Measurements from ENCODE around the gene ZRANB1. TPM values are rescaled to one million over a fixed set of nuclear protein-coding genes. Genes with fewer than 3 reads are reported as not detected.

Gene ZRANB1
- total and polyA plus RNA-seq, 2 experiments from 2014 or later, result 6.6 to 21.9 TPM

DNA sequence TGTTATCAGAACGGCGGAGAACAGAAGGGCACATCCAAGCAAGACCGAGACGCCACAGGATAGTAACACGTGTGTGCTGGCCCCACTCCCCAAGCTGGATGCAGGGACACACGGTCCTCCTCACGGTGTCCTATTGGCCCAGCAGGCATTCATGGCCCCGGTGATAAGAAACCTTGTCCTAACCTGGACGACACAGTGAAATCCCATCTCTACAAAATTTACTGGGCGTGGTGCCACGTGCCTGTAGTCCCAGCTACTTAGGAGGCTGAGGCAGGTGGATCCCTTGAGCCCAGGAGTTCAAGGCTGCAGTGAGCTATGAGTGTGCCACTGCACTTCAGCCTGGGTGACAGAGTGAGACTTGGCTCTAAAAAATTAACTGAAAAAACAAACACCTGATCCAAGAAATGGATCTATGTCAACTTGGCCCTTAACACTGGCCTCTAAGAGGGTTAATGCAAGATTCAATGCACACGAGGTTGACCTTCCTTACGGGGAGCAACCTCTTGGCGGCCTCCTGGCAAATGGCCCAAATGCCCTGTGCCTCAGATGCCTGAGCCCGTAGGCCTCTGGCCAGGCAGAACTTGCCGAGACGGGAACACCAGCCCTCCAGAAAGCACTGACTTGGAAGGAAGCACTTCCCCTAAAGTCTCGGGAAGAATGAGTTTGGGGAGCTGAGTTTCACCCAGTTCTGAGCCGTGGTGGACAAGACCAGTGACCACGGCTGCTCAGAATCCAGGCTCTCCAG lies 72.3 kb downstream of the ZRANB1 start:
- Histone ChIP-seq H3K4me2 (ENCODE audit: unreplicated experiment) (no peak overlapping the region), H3K4me1 (ENCODE audit: insufficient read depth) (no peaks in the 10 kb centered on the region), H3K4me3 (no peak overlapping the region), H3K27me3 (replicated peaks; ENCODE audit: insufficient read depth) (no peaks in the 10 kb centered on the region), H3K9ac (no peak overlapping the region), H3F3A (ENCODE audit: insufficient read depth) (no peaks in the 10 kb centered on the region), H3K36me3 (ENCODE audit: low read depth) (0 out of 2 replicates have a peak, but pooled peaks cover 4% of the 10 kb centered on the region), H3K9me2 (ENCODE audit: insufficient read depth) (no peaks in the 10 kb centered on the region), H3K9me3 (ENCODE audit: low read depth) (no peaks in the 10 kb centered on the region), H3K27ac (no peak overlapping the region), H3K79me2 (ENCODE audit: insufficient read depth) (peaks cover 99% of the 10 kb centered on the region), H4K20me1 (ENCODE audit: insufficient read depth) (peaks cover 3% of the 10 kb centered on the region; the same call in 1 of the 2 replicates), H2AFZ (no peak overlapping the region)
- in situ Hi-C loops (cut with MboI), result no loop called here
- DNase-seq, result no peak
- no peak for TF ChIP-seq EZH2phosphoT487 (IDR thresholded peaks at IDR 0.05; ENCODE audit: insufficient read depth, low read depth)
- no peak for TF ChIP-seq EZH2 (IDR thresholded peaks at IDR 0.05; ENCODE audit: insufficient read depth, poor library complexity, severe bottlenecking)
- 82 to 84% methylated on average over 20 of the region's 20 CpGs for WGBS, 2 experiments (ENCODE audit: low coverage in 1 of 2, low lambda C conversion rate in 2 of 2, missing lambda C conversion rate in 2 of 2)

DNA sequence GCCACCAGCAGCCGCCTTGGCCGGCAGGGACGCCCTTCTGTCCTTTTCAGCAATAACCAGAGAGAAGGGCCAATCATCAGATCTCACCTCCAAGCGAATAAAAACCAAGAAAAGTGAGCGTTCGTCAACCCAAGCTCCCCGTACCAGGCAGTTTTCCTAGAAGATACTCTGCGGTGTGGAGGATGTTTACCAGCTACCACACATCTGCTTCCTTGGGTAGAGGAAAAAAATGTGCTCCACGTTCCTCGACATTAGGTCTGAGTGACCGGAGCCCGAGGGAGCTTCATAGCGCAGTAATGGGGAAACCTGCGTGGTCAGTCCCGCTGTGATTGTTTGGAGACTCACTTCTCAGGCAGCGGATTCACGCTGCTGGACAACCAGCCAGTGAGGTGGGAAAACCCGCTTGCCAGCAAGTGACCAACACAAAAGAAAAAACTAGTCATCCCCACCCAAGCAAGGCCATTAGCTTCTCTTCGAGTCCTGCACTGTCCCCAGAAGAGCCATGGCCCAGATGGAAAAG lies 73.0 kb downstream of the ZRANB1 start:
- Histone ChIP-seq H3K9ac (no peak overlapping the region), H4K20me1 (ENCODE audit: insufficient read depth) (peaks cover 4% of the 10 kb centered on the region; the same call in 1 of the 2 replicates), H3K79me2 (ENCODE audit: insufficient read depth) (peaks cover 99% of the 10 kb centered on the region), H3K9me3 (ENCODE audit: low read depth) (no peaks in the 10 kb centered on the region), H3K9me2 (ENCODE audit: insufficient read depth) (no peaks in the 10 kb centered on the region), H3K27ac (no peak overlapping the region), H3F3A (ENCODE audit: insufficient read depth) (no peaks in the 10 kb centered on the region), H3K27me3 (replicated peaks; ENCODE audit: insufficient read depth) (no peaks in the 10 kb centered on the region), H2AFZ (no peak overlapping the region), H3K4me1 (ENCODE audit: insufficient read depth) (no peaks in the 10 kb centered on the region), H3K4me3 (no peak overlapping the region), H3K4me2 (ENCODE audit: unreplicated experiment) (no peak overlapping the region), H3K36me3 (ENCODE audit: low read depth) (0 out of 2 replicates have a peak, but pooled peaks cover 4% of the 10 kb centered on the region)
- TF ChIP-seq EZH2 (IDR thresholded peaks at IDR 0.05; ENCODE audit: insufficient read depth, poor library complexity, severe bottlenecking), result no peak
- TF ChIP-seq EZH2phosphoT487 (IDR thresholded peaks at IDR 0.05; ENCODE audit: insufficient read depth, low read depth), result no peak
- 94% methylated on average over 19 of the region's 19 CpGs for WGBS, 2 experiments (ENCODE audit: low coverage in 1 of 2, low lambda C conversion rate in 2 of 2, missing lambda C conversion rate in 2 of 2)
- in situ Hi-C loops (cut with MboI), result no loop called here
- no peak for DNase-seq

DNA sequence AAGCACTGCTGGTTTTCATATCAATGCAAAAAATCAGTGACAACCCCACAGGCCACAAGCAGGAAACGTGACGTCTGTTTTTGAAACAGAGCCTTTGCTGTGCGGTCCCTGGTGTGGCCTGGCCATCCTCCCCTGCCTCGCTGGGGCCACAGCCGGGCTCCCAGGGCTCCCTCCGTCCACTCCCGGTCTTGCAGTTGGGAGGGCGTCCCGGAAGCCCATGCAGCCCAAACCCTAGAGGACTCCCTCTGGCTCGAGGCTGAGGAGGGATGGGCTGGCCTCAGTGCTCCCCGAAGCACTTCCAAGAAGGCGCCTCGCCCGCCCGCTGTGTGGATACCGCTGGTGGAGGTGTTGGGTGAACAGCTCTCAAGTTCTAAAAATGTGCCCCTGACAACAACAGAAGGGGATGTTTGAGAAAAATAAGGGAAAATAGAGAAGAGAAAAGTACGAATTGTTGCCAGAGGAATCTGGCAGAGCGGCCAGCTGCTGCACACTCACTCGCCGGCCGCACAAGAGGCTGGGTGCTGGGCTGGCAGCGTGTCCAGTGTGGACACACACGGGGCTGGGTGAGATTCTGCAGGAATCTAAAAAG lies 73.5 kb downstream of the ZRANB1 start:
- Histone ChIP-seq H2AFZ (no peak overlapping the region), H3K4me1 (ENCODE audit: insufficient read depth) (no peaks in the 10 kb centered on the region), H3K4me3 (no peak overlapping the region), H4K20me1 (ENCODE audit: insufficient read depth) (peaks cover 7% of the 10 kb centered on the region; the same call in 1 of the 2 replicates), H3K27me3 (replicated peaks; ENCODE audit: insufficient read depth) (no peaks in the 10 kb centered on the region), H3K9me2 (ENCODE audit: insufficient read depth) (no peaks in the 10 kb centered on the region), H3K9me3 (ENCODE audit: low read depth) (no peaks in the 10 kb centered on the region), H3K79me2 (ENCODE audit: insufficient read depth) (peaks cover 100% of the 10 kb centered on the region), H3K27ac (no peak overlapping the region), H3K4me2 (ENCODE audit: unreplicated experiment) (no peak overlapping the region), H3F3A (ENCODE audit: insufficient read depth) (no peaks in the 10 kb centered on the region), H3K9ac (no peak overlapping the region), H3K36me3 (ENCODE audit: low read depth) (0 out of 2 replicates have a peak, but pooled peaks cover 4% of the 10 kb centered on the region)
- WGBS, 2 experiments (ENCODE audit: low coverage in 1 of 2, low lambda C conversion rate in 2 of 2, missing lambda C conversion rate in 2 of 2), result 93 to 96% methylated on average over 23 of the region's 23 CpGs
- TF ChIP-seq EZH2phosphoT487 (IDR thresholded peaks at IDR 0.05; ENCODE audit: insufficient read depth, low read depth) (no peak), EZH2 (IDR thresholded peaks at IDR 0.05; ENCODE audit: insufficient read depth, poor library complexity, severe bottlenecking) (no peak)
- in situ Hi-C loops (cut with MboI), result no loop called here
- DNase-seq, result no peak

DNA sequence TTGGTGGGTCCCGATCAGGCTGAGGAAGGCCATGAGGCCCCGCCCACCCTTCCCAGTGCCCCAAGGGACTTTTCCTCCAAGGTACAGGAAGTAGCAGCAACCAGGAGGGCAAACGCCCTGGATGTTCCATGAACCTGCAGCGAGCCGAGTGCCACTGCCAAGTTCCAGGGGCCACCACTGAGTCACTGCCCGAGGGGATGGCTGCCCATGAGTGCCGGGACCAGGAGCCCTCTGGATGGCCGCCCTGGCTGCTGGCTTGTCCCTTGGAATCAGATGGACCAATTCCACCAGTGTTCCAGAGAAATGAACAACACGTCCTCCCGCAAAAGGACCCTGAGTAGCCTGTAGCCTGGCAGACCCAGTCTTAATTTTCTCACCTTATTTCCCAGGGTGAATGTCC lies 74.2 kb downstream of the ZRANB1 start:
- H2AFZ ChIP-seq, result no peak overlapping the region
- H3K4me2 ChIP-seq (ENCODE audit: unreplicated experiment), result no peak overlapping the region
- in situ Hi-C loops (cut with MboI), result no loop called here
- H3K27me3 ChIP-seq (replicated peaks; ENCODE audit: insufficient read depth), result no peaks in the 10 kb centered on the region
- DNase-seq, result no peak
- H3K79me2 ChIP-seq (ENCODE audit: insufficient read depth), result peaks cover 100% of the 10 kb centered on the region
- no peaks in the 10 kb centered on the region for H3K4me1 ChIP-seq (ENCODE audit: insufficient read depth)
- H4K20me1 ChIP-seq (ENCODE audit: insufficient read depth), result peaks cover 7% of the 10 kb centered on the region; the same call in 1 of the 2 replicates
- no peak overlapping the region for H3K27ac ChIP-seq
- no peak for TF ChIP-seq EZH2phosphoT487 (IDR thresholded peaks at IDR 0.05; ENCODE audit: insufficient read depth, low read depth)
- TF ChIP-seq EZH2 (IDR thresholded peaks at IDR 0.05; ENCODE audit: insufficient read depth, poor library complexity, severe bottlenecking), result no peak
- no peaks in the 10 kb centered on the region for H3F3A ChIP-seq (ENCODE audit: insufficient read depth)
- H3K36me3 ChIP-seq (ENCODE audit: low read depth), result 0 out of 2 replicates have a peak, but pooled peaks cover 4% of the 10 kb centered on the region
- H3K9me3 ChIP-seq (ENCODE audit: low read depth), result no peaks in the 10 kb centered on the region
- 58 to 63% methylated on average over 10 of the region's 10 CpGs for WGBS, 2 experiments (ENCODE audit: low coverage in 1 of 2, low lambda C conversion rate in 2 of 2, missing lambda C conversion rate in 2 of 2)
- no peaks in the 10 kb centered on the region for H3K9me2 ChIP-seq (ENCODE audit: insufficient read depth)
- no peak overlapping the region for H3K9ac ChIP-seq
- H3K4me3 ChIP-seq, result no peak overlapping the region

Measured in GM23248 (cell line).